HG03469 (cell line): Measurements from ENCODE around the gene ATXN1.
"Not testable (repeated sequence)": the region's sequence is repeated elsewhere in the genome, so short reads cannot be mapped to it uniquely, and the experiment has no call there.

Source experiments
- ATAC-seq: cut with Tn5 transposase; IDR thresholded peaks from one replicate; pipeline ENCODE4 v1.9.1; 2021; ENCODE audit warnings: mild to moderate bottlenecking, moderate library complexity, moderate number of reproducible peaks; ENCODE audit not compliant: unreplicated experiment

ATXN1 gene

DNA sequence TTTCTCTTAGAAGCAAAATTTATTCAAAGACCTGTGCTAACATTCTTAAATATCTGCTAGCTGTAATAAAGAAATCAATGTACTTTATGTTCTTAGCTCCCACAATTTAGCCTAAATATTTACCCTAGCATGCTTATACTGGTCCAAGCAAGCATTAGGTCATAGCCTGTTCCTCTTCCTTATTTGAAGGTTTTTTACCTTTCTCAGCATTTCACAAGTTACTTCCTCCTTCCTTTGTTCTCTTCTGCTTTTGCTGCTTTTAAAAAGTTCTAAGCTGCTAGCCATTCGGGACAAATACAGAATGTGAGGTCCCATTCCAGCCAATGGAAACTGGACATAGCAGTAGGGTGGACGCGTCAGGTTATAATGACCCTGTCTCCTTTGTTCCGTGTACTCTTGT lies 354.7 kb downstream of the ATXN1 start:
- not testable (repeated sequence) for ATAC-seq

DNA sequence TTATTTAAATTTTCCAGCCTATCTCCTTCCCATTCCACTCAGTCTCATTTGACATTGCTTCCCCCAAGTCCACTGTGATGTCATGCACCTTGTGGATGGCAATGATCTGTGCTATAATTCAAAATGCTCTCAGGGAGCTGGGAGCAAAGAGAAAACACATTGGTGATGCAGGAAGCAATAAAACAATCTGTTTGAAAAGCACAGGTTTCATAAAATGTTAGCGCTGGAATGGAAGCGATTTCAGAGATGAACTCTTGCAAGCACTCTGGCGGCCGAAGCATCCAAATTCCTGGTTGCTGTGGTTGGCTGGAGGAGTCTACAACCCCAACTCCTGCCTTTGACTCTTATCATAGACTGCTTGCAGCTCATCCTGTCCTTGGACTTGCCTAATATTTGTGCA lies 355.9 kb downstream of the ATXN1 start:
- no peak for ATAC-seq

DNA sequence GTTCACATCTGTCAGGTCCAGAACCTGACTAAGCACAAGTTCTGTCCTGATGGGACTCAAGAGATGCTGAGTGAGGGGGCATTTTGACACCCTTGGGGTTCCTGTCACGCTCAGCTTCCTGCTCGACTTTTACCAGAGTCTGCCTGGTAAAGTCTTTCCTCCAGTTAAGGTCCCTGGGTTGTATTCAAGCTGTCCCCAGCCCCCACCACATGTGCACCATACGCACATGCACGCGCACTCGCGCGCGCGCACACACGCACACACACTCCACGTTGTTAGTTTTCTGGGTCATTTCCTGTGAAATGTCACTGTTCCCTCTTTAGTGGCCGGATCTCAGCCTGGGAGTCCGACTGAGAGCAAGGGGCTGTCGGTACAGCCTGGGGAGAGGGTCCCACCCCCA lies 356.8 kb downstream of the ATXN1 start:
- no peak for ATAC-seq

DNA sequence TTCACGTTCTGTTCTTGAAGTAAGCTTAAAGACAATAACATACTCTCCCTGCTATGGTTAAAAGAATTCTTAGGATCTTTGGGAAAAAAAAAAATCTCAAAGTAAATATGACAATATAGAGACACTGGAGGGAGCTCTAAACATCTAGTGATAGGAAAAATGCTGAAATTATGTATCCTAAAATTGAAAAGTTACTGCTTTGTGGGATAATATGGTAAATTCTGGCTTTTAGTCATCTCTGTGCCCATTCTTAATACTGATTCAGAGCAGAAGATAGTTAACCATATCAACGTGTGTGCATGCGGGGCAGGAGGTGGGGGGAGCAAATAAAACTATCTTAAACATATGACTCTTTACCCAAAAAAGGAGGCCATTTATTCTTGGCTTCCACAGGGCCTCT lies 357.4 kb downstream of the ATXN1 start:
- no peak for ATAC-seq

DNA sequence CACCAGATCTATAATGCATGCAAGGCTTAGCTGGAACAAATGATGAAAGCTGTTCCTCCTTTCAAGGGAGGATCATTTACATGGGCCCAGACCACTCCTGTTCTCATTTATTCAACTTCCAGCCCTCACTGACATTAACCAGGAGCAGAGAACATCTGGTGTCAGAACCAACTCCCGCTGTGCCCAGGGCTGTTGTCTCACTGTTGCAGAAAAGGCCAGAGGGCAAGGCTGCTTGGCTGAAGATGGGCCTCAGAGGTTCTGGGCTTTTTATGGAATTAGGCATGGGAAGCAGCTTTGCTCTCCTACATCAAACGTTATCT lies 358.7 kb downstream of the ATXN1 start:
- ATAC-seq: no peak

DNA sequence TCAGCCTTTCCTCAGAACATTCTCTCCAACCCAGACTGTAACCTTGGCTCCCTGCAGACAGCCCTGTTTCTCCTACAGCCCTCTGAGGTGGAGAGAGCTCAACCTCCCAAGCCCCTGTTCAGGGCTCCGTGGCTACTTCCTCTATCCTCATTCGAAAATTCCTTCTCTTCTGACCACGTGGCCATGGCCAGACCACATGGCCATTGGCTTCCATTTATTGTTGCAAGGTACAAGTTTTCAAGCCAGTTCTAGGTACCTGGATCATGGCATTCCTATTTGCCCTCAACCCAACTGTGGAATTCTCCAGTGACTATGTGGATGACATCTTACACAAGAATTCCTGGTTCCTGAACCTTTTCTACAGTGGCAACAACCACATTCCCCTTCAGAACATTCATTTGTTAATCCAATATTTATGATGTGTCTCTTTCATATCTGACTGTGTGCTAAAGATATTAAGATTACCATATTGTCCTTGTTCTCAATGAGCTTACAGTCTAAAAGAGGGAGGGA lies 361.0 kb downstream of the ATXN1 start:
- no peak for ATAC-seq

DNA sequence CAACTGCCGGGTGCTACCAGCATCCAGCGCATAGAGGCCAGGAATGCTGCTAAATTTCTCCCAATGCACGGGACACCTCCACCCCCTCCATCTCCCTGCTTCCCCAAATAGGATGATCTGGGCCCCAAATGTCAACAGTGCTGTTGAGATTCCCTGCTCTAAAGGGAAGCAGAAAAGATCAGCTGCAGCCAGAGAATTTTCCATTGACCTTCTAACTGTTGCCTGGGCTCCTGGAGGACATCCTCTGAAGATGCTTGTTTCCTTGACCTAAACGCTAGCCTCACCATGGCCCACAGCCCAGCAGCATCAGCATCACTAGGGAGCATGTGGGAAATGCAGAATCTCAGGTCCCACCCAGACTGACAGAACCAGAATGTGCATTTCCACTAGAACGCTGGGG lies 361.6 kb downstream of the ATXN1 start:
- ATAC-seq: no peak

DNA sequence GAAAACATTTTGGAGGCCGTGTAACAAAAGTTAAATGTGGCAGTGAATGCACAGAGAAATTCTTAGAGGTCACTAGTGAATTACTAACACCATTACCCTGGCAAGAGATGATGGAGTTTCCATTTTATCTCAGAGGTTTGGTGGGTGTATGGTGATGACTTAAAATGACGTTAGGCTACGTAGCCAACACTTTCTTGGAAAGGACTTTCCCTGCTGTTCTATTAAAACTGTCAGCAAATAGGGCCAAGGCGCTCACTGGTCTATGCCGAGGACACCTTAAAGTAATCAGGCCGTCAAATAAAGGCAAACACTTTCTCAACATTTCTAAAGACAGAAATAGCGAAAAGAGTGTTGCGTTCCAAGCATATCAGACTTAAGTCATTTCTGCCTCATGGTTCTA lies 362.1 kb downstream of the ATXN1 start:
- no peak for ATAC-seq

DNA sequence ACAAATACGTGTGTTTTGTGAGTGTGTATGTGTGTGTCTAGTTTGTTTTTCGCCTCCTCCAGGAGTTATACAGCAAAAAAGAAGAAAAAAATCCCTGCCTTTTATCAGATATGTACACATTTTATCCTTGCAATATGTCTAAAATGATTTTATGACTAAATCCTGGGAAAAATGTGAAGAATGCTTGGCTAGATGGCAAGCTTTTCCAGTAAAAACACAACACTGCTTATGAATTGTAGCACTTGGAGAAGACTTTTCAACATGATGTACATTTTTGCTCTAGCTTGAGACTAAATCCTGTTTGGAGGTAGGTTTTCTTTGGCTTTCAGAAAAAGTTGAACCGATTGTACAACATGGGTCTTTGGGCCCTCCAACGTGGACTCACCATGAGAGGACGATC lies 362.7 kb downstream of the ATXN1 start:
- ATAC-seq: no peak

DNA sequence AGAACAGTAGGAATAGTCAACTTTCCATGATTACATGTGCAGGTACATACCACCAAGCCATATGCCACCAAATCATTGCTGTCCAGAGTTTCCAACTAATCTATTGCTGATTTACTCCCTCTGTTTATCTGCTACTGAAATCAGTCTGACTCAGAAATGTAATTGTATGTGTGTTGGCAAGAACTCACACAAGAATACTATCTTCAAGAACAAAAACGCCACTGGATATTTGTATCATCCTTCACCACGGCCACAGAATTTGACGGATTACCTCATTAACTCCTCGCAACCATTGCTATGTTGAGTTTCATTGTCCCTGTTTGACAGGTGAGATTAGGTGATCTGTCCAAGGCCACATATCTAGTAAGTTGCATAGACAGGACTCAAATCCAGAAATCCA lies 363.6 kb downstream of the ATXN1 start:
- no peak for ATAC-seq

DNA sequence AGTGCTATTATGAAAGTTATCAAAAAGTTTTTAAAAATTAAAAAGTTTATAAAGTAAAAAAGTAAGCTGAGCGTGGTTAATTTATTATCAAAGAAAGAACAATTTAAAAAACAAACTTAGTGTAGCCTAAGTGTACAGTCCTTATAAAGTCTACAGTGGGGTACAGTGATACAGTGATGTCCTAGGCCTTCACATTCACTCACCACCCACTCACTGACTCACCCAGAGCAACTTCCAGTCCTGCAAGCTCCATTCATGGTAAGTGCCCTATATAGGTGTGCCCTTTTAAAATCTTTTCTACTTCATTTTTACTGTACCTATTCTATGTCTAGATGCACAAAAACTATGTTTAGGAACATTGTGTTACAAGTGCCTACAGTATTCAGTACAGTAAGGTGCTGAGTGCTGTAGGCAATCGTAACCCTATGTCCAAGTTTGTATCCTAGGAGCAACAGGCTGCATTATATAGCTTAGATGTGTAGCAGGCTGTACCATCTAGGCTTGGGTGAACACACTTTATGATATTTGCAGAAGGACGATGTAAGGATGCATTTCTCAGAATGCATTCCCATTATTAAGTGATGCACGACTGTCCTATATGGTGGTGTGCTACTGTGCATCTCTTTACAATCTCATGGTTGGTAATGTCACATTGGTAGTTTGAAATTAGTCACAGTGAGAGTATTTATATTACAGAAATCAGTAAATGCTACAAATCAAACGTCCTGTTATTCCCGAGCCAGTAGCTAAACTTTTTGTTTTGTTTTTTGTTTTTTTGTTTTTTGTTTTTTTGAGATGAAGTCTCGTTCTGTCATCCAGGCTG lies 364.6 kb downstream of the ATXN1 start:
- ATAC-seq: no peak

DNA sequence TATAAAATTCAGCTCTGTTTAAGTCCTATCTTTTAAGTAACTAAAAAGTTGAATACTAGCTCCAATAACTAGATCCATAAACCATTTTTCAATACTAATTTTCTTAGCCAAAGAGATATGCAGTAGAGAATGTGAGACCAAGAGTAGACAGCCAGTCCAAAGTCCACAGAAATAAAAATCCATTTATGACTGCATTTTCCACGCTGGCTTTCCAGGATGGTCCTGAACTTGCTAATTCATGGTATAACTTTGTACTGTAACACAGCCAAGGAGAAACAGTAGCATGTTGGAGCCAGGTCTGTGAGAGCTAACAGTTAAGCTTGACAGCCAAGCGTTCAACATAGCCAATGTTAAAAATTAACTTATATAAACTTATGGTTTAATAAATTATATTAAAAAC lies 366.6 kb downstream of the ATXN1 start:
- no peak for ATAC-seq

DNA sequence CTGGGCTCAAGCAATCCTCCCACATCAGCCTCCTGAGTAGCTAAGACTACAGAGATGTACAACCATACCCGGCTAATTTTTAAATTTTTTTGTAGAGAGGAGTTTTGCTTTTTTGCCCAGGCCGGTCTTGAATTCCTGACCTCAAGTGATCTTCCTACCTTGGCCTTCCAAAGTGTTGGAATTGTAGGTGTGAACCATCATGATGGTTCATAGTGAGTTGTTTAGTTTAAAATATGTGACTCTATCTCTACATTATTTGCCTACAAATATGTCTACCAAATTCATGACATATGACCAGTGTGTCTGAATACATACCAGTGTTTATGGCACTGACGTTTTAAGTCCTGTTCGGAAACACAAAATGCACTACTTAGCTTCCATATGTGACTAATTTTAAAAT lies 367.9 kb downstream of the ATXN1 start:
- ATAC-seq: no peak

DNA sequence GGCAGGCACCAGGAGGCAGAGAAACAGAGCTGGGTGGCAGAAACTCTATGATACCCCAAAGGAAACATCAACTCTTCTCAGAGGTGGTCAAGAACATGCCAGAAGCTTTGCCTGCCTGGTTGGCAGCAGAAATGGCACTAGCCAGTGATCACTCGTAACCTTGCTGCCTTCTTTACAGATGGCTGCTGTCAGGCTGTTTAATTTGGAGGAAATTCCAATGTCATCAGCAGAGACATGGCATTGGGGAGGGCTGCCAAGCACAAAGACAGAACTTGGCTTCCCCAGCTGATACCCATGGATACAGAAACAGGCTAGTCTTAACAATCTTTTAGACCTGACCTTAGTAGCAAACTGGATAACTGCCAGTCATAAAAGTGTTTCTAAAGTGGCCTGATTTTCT lies 369.2 kb downstream of the ATXN1 start:
- ATAC-seq: no peak

DNA sequence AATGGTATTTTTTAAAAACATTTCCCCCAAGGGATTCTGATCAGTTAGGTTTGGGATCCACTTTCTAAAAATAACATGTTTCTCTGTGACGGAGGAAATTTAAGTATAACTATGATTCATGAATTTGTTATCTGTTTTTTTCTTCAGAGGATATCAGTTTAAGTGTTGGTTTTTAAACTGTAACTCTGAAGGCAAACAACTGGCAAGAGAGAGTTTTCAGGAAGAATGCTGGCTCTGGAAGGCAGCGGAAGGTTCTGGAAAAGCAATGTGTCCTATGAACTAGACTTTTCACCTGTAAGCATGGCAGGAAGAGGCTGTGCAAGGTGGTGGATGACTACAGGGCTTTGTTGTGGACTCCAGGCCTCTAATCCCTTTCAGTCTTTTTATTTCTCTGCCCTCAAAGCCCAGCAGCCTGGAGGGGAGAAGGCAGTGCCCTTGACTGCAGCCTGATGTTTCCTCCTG lies 369.8 kb downstream of the ATXN1 start:
- no peak for ATAC-seq

DNA sequence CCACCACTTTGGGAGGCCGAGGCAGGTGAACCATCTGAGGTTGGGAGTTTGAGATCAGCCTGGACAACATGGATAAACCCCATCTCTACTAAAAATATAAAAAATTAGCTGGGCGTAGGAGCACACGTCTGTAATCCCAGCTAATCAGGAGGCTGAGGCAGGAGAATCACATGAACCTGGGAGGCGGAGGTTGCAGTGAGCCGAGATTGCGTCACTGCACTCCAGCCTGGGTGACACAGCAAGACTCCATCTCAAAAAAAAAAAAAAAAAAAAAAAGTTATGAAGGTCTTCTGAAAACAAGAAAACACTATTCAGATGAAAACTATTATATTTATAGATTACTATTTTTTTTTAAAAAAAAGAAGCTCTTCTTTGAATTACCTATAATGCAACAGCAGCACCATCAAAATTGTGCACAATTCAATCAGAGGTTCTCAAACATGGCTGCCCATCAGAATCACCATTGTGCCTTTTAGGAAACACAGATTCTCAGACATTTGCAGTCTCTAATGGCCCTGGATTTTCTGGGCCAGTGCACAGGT lies 370.3 kb downstream of the ATXN1 start:
- ATAC-seq: not testable (repeated sequence)

DNA sequence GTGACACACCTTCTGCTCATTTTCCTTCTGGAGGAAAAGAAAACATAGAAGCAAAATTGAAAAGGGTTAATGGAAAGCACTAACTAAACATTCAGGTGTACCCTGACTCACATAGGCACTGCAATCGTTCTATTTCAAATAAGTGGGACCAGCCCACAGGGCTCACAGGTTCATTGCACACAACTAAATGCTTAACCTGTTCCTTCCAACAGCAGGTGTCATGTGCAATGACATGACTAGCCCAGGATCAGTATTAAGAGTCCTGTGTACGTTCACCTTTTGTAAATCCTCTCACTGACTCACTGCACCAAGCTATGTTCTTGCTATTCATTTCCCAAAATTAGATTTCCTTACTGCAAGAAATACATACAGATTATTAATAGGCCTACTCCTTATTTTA lies 371.6 kb downstream of the ATXN1 start:
- ATAC-seq: no peak

DNA sequence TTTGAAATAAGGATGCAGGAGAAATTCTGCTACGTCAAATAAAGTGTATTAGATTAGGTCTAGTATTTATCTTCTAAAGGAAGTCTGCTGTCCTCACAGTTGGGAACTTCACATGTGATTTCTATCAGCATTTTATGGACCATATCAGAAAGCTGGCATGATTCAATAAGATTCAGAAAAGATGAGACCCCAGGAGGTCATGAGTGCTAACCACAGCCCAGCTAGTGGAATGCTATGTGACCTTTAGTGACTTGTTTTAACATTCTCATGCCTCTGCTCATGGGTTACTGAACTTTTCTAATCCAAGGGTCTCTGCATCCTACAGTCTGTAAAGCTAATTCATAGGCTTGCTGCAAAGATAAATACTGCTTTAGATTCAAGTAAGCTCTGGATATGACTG lies 372.8 kb downstream of the ATXN1 start:
- no peak for ATAC-seq

DNA sequence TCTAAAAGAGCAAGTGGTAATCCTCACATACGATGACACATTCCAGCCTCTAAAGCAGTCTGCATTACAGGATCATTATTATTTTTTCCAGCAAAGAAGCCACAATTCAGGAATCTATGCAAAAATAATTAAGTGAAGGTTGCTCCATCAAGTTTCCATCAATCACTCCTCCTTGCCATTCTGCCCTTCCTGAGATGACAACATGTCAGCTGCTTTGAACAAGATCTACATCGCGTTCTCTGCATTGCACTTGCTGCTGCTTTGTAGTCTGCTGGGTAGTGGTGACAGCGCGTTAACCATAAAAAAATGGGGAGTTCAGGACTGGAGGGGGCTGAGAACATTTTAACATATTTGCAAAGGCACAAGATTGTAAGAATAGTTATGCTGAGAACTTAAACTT lies 375.2 kb downstream of the ATXN1 start:
- no peak for ATAC-seq

DNA sequence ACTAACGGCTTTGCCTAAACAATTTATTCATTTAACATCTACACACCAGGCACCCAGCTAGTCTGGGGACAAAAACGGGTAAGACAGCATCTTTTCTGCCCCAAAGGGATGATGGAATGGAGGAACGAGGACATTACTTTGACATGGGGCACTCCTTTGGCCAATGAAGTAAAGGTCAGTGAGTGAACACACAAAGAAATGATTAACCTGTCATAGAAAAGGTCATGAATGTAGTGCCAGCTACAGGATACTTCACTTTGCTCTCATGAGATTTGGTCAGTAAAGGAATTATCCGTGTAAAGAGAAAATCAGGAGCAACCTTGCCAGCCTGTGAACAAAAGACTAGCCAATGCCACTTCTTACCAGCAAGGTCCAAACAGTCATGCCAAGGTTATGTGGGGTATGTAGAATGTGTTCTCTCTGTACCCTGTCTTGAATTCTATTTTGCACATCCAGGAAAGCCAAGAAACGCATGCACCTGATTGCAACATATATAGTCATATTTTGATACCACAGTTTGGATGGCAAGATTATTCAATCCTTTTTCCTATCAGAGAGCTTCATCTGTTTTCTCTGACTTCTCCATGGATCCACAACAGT lies 377.6 kb downstream of the ATXN1 start:
- ATAC-seq: no peak

DNA sequence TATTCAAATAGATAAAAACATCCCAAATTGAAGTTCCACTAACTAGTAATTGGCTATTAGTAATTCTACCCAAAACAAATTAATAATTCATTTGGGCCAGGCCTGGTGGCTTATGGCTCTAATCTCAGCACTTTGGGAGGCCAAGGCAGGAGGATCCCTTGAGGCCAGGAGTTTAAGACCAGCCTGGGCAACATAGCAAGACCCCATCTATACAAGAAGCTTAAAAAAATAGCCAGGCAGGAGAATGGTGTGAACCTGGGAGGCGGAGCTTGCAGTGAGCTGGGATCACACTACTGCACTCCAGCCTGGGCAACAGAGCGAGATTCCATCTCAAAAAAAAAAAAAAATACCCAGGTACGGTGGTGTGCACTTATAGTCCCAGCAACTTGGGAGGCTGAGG lies 379.3 kb downstream of the ATXN1 start:
- not testable (repeated sequence) for ATAC-seq

DNA sequence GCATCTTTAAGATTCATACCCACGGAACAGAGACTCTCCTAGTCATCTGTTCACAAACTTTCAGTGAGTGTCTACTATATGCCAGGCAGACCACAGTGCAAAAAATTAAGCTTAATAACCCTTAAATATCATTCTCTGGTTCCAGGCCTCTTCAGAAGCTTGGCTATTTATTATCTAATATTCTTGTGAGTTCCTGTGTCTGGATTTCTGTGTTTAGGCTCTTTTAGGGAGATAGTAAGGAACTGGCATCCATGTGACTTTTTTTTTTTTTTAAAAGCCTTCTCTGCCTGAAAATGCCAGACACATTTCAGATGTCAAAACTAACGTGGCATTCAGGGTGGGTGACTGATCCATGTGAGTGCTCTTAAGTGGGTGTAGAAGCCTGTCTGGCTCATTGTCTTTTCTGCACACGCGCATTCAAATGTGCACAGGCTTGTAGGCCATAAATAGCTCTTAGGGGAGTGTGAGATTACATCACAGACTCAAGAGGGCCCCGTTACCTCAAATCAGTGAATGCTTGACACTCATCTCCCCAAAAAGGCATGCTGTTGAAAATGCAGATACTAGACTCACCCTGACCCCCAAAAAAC lies 380.9 kb downstream of the ATXN1 start:
- no peak for ATAC-seq
